NCI-H2171 (cell line): Measurements from ENCODE around the gene CDH23.
A peak's percentile ranks its signal among the peaks of the same experiment; 100 is the strongest.

Experiments used
- DNase-seq: peaks from one replicate; lab custom pipeline; 2025; lab: John Stamatoyannopoulos, UW

The CDH23 gene

GRCh38 chr10:71423250-71423649 is 26.5 kb downstream of the CDH23 start:
- DNase-seq: no peak

- no peak for DNase-seq
These were observed 27.2 kb downstream of the CDH23 start for GRCh38 chr10:71423901-71424300.

GRCh38 chr10:71424496-71425194 is 27.9 kb downstream of the CDH23 start:
- no peak for DNase-seq

GRCh38 chr10:71426058-71426605 is 29.4 kb downstream of the CDH23 start:
- DNase-seq: no peak

GRCh38 chr10:71427246-71427645 is 30.5 kb downstream of the CDH23 start:
- DNase-seq: no peak

- no peak for DNase-seq
These were observed 32.6 kb downstream of the CDH23 start for GRCh38 chr10:71429304-71429703.

GRCh38 chr10:71429929-71430328 is 33.2 kb downstream of the CDH23 start:
- no peak for DNase-seq

GRCh38 chr10:71431239-71432100 is 34.8 kb downstream of the CDH23 start:
- no peak for DNase-seq

GRCh38 chr10:71432101-71432905 is 35.6 kb downstream of the CDH23 start:
- no peak for DNase-seq

- no peak for DNase-seq
These were observed 36.4 kb downstream of the CDH23 start for GRCh38 chr10:71432956-71433767.

- no peak for DNase-seq
These were observed 37.3 kb downstream of the CDH23 start for GRCh38 chr10:71433768-71434744.

- DNase-seq: peak; percentile 15
These were observed 38.2 kb downstream of the CDH23 start for GRCh38 chr10:71434760-71435394.

GRCh38 chr10:71435571-71436267 is 39.0 kb downstream of the CDH23 start:
- no peak for DNase-seq

GRCh38 chr10:71436268-71437125 is 39.8 kb downstream of the CDH23 start:
- DNase-seq: no peak

GRCh38 chr10:71437537-71438092 is 40.9 kb downstream of the CDH23 start:
- no peak for DNase-seq

- DNase-seq: no peak
These were observed 42.0 kb downstream of the CDH23 start for GRCh38 chr10:71438761-71439160.

GRCh38 chr10:71439670-71440425 is 43.1 kb downstream of the CDH23 start:
- no peak for DNase-seq
